UCSD-AML1 (cell line): ENCODE measurements around the gene HOXA2.

ENCODE experiments used
- DNase-seq: peaks from one replicate; lab custom pipeline; 2025; ENCODE audit not compliant: unreplicated experiment; lab: John Stamatoyannopoulos, UW

The HOXA2 gene

GRCh38 chr7:27102581-27103442, at the start of gene HOXA2:
HOXA2 (minus strand) TSS chr7:27102683; CDS start chr7:27102500, 183 bp downstream.
- DNase-seq = no peak

GRCh38 chr7:27151341-27151930, 49.0 kb upstream of the HOXA2 start:
- peak; percentile 49 for DNase-seq

GRCh38 chr7:27150568-27151340, 48.3 kb upstream of the HOXA2 start:
- peak; percentile 70 for DNase-seq

GRCh38 chr7:27149842-27150567, 47.5 kb upstream of the HOXA2 start:
- DNase-seq = no peak

- no peak for DNase-seq
Measured at GRCh38 chr7:27148756-27149641, 46.5 kb upstream of the HOXA2 start.

- no peak for DNase-seq
Measured at GRCh38 chr7:27148031-27148755, 45.7 kb upstream of the HOXA2 start.

GRCh38 chr7:27147199-27148030, 44.9 kb upstream of the HOXA2 start, which contains the start of gene HOXA6:
HOXA6 (minus strand) TSS chr7:27147774; CDS start chr7:27147749, 25 bp downstream.
- no peak for DNase-seq

- no peak for DNase-seq
Measured at GRCh38 chr7:27146491-27147198, 44.2 kb upstream of the HOXA2 start.

- no peak for DNase-seq
Measured at GRCh38 chr7:27145914-27146412, 43.5 kb upstream of the HOXA2 start.

GRCh38 chr7:27145165-27145913, 42.9 kb upstream of the HOXA2 start:
- DNase-seq = no peak

- DNase-seq = no peak
Measured at GRCh38 chr7:27144781-27145164, 42.3 kb upstream of the HOXA2 start.

- no peak for DNase-seq
Measured at GRCh38 chr7:27143950-27144780, 41.7 kb upstream of the HOXA2 start.

- DNase-seq = no peak
Measured at GRCh38 chr7:27143023-27143949, 40.8 kb upstream of the HOXA2 start, which contains the start of gene HOXA5. HOXA5 (minus strand) TSS chr7:27143681; CDS start chr7:27143607, 74 bp downstream.

GRCh38 chr7:27142580-27143022, 40.1 kb upstream of the HOXA2 start:
- no peak for DNase-seq
